NB4 (cell line): ENCODE results near the gene POLG2.

Experiments used
- DNase-seq: peaks from one replicate; pipeline ENCODE4 v3.0.0; 2010; ENCODE audit warnings: low read depth
- H3K4me3 ChIP-seq: one replicate; pipeline ENCODE4 v1.5.1; 2011; ENCODE audit warnings: mild to moderate bottlenecking, low read depth, low read length, moderate library complexity
- CTCF ChIP-seq: IDR thresholded peaks from one replicate; pipeline ENCODE4 v1.5.1; 2012; ENCODE audit warnings: low read depth, low read length
- MAX ChIP-seq: IDR thresholded peaks from 2 replicates; pipeline ENCODE4 v1.6.1; 2011; ENCODE audit warnings: low read depth, low read length
- MYC ChIP-seq: IDR thresholded peaks from 2 replicates; pipeline ENCODE4 v1.6.1; 2011; ENCODE audit warnings: low read depth, low read length
- POLR2A ChIP-seq: IDR thresholded peaks from 2 replicates; pipeline ENCODE4 v1.6.1; 2011; ENCODE audit warnings: mild to moderate bottlenecking; ENCODE audit not compliant: insufficient read length; ENCODE audit errors: extremely low read depth

POLG2 gene

GRCh38 chr17:64498308-64499203 is 1.7 kb upstream of the POLG2 start:
- DNase-seq: peak; percentile 8
- TF ChIP-seq MYC (no peak), MAX (no peak), CTCF (no peak), POLR2A (no peak)
- H3K4me3 ChIP-seq: peak overlapping the region; percentile 70

DNA sequence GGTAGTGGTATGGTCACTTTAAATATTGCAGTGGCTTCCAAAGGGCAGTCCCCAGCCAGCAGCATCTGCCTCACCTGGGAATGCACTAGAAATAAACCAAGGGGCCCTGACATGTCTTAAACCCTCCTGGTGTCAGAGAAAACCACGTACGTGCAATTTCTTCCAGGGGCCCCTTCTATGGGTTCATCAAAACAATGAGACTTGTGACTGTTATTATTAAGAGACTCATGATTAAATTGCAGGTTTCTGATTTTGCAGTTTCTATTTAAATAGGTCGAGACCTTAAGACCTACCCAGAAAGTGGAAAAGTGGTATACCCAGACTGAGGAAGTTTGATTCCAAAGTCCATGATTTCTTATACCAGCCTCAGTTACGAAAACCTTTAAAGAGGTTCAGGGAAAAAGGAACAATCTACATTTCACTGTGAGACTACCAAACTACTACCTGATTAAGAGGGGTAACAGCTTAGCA is 746 bp upstream of the POLG2 start:
- no peak for DNase-seq

GRCh38 chr17:64496348-64496785 is 487 bp downstream of the POLG2 start:
- TF ChIP-seq CTCF: no peak
- TF ChIP-seq POLR2A: no peak
- no peak for TF ChIP-seq MYC
- TF ChIP-seq MAX: no peak
- H3K4me3 ChIP-seq: peak overlapping the region; percentile 70
- no peak for DNase-seq

More for the DNA sequence above, 746 bp upstream of the POLG2 start:
- peak overlapping the region; percentile 70 for H3K4me3 ChIP-seq
- TF ChIP-seq POLR2A (no peak), MAX (no peak), CTCF (no peak), MYC (no peak)

GRCh38 chr17:64495300-64495699 is 1.6 kb downstream of the POLG2 start:
- H3K4me3 ChIP-seq: peak overlapping the region; percentile 70

GRCh38 chr17:64494121-64494520 is 2.7 kb downstream of the POLG2 start:
- H3K4me3 ChIP-seq: peak overlapping the region; percentile 70
- TF ChIP-seq MYC (no peak), POLR2A (no peak), MAX (no peak), CTCF (no peak)
- no peak for DNase-seq

More at GRCh38 chr17:64495300-64495699, 1.6 kb downstream of the POLG2 start:
- peak; percentile 12 for DNase-seq

- TF ChIP-seq CTCF (peak; percentile 33), MYC (no peak), MAX (no peak), POLR2A (no peak)
- peak; percentile 55 for DNase-seq
- no peak overlapping the region for H3K4me3 ChIP-seq
These were observed 4.3 kb downstream of the POLG2 start for GRCh38 chr17:64492481-64493109.
